Adrenal gland (tissue), 5 donors: ENCODE results near the gene NUDT3.

Experiments used
- CTCF ChIP-seq, 6 experiments: fragments of 450-650 bp in 4 of 6; fragments of 200-600 bp in 2 of 6; sonication (generic) in 1 of 6; IDR thresholded peaks; 1 replicate in 5 of 6; 2 replicates in 1 of 6; pipeline versions ENCODE4 v1.5.1 to v1.8.0; 2016 to 2021; ENCODE audit warnings: antibody characterized with exemption in 6 of 6, mild to moderate bottlenecking in 2 of 6, moderate library complexity in 1 of 6
- POLR2A ChIP-seq, 2 donors: fragments of 450-650 bp; IDR thresholded peaks; one replicate each; pipeline ENCODE4 v1.6.1; 2017; ENCODE audit warnings: antibody characterized with exemption in 2 of 2, mild to moderate bottlenecking in 2 of 2, moderate library complexity in 1 of 2
- donor health status: DM: no; HTN: no; CAD: no.

- TF ChIP-seq CTCF (IDR thresholded peaks at IDR 0.05) (no peak), POLR2A (IDR thresholded peaks at IDR 0.05) (no peak)
These were observed 91.1 kb downstream of the NUDT3 start for GRCh38 chr6:34301408-34301807.
